Mesenchymal stem cell (in vitro differentiated cells and primary cell): ENCODE data around the gene SOCS3.
A peak's percentile ranks its signal among the peaks of the same experiment; 100 is the strongest.

ENCODE experiments used
- DNase-seq: peaks from one replicate; pipeline ENCODE4 v3.0.0-alpha.2; 2013
- H2AFZ ChIP-seq: one replicate; pipeline ENCODE4 v1.6.1; 2013; ENCODE audit warnings: low read depth, mild to moderate bottlenecking, control low read depth, inconsistent platforms, low read length, moderate library complexity
- H2AK5ac ChIP-seq: 2 replicates; pipeline ENCODE4 v1.6.1; 2013; ENCODE audit warnings: low read length, moderate library complexity, mild to moderate bottlenecking, inconsistent platforms; ENCODE audit not compliant: severe bottlenecking
- H2BK120ac ChIP-seq: one replicate; pipeline ENCODE4 v1.6.1; 2013; ENCODE audit warnings: low read depth, mild to moderate bottlenecking, inconsistent platforms, low read length, moderate library complexity
- H2BK12ac ChIP-seq, 2 experiments: one replicate each; pipeline ENCODE4 v1.6.1; 2013; ENCODE audit warnings: inconsistent platforms in 2 of 2, low read length in 2 of 2, mild to moderate bottlenecking in 2 of 2, moderate library complexity in 2 of 2, control low read depth in 1 of 2
- H2BK15ac ChIP-seq: one replicate; pipeline ENCODE4 v1.6.1; 2013; ENCODE audit warnings: mild to moderate bottlenecking, low read depth, inconsistent platforms; ENCODE audit not compliant: poor library complexity, severe bottlenecking
- H2BK5ac ChIP-seq: 2 replicates; pipeline ENCODE4 v1.6.1; 2013; ENCODE audit warnings: low read depth, mild to moderate bottlenecking, low read length, control low read depth, inconsistent platforms; ENCODE audit not compliant: poor library complexity, severe bottlenecking
- H3K14ac ChIP-seq, 2 experiments: one replicate each; pipeline ENCODE4 v1.6.1; 2013; ENCODE audit warnings: inconsistent platforms in 2 of 2, low read length in 2 of 2, control low read depth in 1 of 2, mild to moderate bottlenecking in 1 of 2, moderate library complexity in 1 of 2
- H3K18ac ChIP-seq, 2 experiments: one replicate each; pipeline ENCODE4 v1.6.1; 2013; ENCODE audit warnings: inconsistent platforms in 2 of 2, low read length in 2 of 2, control low read depth in 1 of 2, low read depth in 1 of 2, mild to moderate bottlenecking in 1 of 2
- H3K23ac ChIP-seq, 2 experiments: one replicate each; pipeline ENCODE4 v1.6.1; 2013; ENCODE audit warnings: inconsistent platforms in 2 of 2, low read length in 2 of 2, mild to moderate bottlenecking in 2 of 2, moderate library complexity in 2 of 2, control low read depth in 1 of 2
- H3K27ac ChIP-seq: 2 replicates; pipeline ENCODE4 v1.5.1; 2013; ENCODE audit warnings: mild to moderate bottlenecking, moderate library complexity, low read length, control low read depth, inconsistent platforms; ENCODE audit not compliant: poor library complexity, severe bottlenecking
- H3K27me3 ChIP-seq, 2 experiments: 2 replicates each; pipeline versions ENCODE4 v1.6.1 to v1.7.0; 2013; ENCODE audit warnings: low read length in 2 of 2, mild to moderate bottlenecking in 2 of 2, moderate library complexity in 2 of 2, control low read depth in 1 of 2, inconsistent platforms in 1 of 2; ENCODE audit not compliant: control insufficient read depth in 1 of 2, insufficient read depth in 1 of 2
- H3K36me3 ChIP-seq, 2 experiments: 2 replicates each; pipeline versions ENCODE4 v1.6.1 to v1.7.0; 2013; ENCODE audit warnings: low read length in 2 of 2, control low read depth in 1 of 2, inconsistent platforms in 1 of 2, low read depth in 1 of 2, mild to moderate bottlenecking in 1 of 2; ENCODE audit not compliant: insufficient read depth in 2 of 2, control insufficient read depth in 1 of 2
- H3K4ac ChIP-seq, 2 experiments: one replicate each; pipeline ENCODE4 v1.6.1; 2013; ENCODE audit warnings: inconsistent platforms in 2 of 2, low read length in 2 of 2, mild to moderate bottlenecking in 2 of 2, moderate library complexity in 2 of 2, control low read depth in 1 of 2, low read depth in 1 of 2
- H3K4me1 ChIP-seq: 2 replicates; pipeline ENCODE4 v1.6.1; 2013; ENCODE audit warnings: low read depth, low read length, control low read depth; ENCODE audit not compliant: control insufficient read depth, insufficient read depth
- H3K4me2 ChIP-seq: 2 replicates; pipeline ENCODE4 v1.6.1; 2013; ENCODE audit warnings: low read length, mild to moderate bottlenecking, inconsistent platforms; ENCODE audit not compliant: poor library complexity, severe bottlenecking
- H3K4me3 ChIP-seq, 2 experiments: 2 replicates each; pipeline versions ENCODE4 v1.5.1 to v1.7.0; 2013; ENCODE audit warnings: low read length in 2 of 2, mild to moderate bottlenecking in 2 of 2, control low read depth in 1 of 2, low read depth in 1 of 2; ENCODE audit not compliant: insufficient read depth in 1 of 2
- H3K79me1 ChIP-seq: replicated peaks from 2 replicates; pipeline ENCODE4 v1.6.1; 2013; ENCODE audit warnings: mild to moderate bottlenecking, control low read depth, low read length, inconsistent platforms; ENCODE audit not compliant: poor library complexity, severe bottlenecking
- H3K9ac ChIP-seq: 2 replicates; pipeline ENCODE4 v1.7.0; 2013; ENCODE audit warnings: mild to moderate bottlenecking, low read length, moderate library complexity
- H3K9me3 ChIP-seq: 2 replicates; pipeline ENCODE4 v1.7.0; 2013; ENCODE audit warnings: mild to moderate bottlenecking, low read length; ENCODE audit not compliant: control insufficient read depth
- H4K8ac ChIP-seq: one replicate; pipeline ENCODE4 v1.6.1; 2013; ENCODE audit warnings: inconsistent platforms, mild to moderate bottlenecking, low read length, moderate library complexity
- H4K91ac ChIP-seq: one replicate; pipeline ENCODE4 v1.6.1; 2013; ENCODE audit warnings: mild to moderate bottlenecking, low read length, inconsistent platforms
- WGBS: methylation state at CpG from one replicate; pipeline ENCODE4 v1.1.7; 2013; ENCODE audit warnings: mixed read lengths; 5-methylcytosine and 5-hydroxymethylcytosine counted together

SOCS3 gene

DNA sequence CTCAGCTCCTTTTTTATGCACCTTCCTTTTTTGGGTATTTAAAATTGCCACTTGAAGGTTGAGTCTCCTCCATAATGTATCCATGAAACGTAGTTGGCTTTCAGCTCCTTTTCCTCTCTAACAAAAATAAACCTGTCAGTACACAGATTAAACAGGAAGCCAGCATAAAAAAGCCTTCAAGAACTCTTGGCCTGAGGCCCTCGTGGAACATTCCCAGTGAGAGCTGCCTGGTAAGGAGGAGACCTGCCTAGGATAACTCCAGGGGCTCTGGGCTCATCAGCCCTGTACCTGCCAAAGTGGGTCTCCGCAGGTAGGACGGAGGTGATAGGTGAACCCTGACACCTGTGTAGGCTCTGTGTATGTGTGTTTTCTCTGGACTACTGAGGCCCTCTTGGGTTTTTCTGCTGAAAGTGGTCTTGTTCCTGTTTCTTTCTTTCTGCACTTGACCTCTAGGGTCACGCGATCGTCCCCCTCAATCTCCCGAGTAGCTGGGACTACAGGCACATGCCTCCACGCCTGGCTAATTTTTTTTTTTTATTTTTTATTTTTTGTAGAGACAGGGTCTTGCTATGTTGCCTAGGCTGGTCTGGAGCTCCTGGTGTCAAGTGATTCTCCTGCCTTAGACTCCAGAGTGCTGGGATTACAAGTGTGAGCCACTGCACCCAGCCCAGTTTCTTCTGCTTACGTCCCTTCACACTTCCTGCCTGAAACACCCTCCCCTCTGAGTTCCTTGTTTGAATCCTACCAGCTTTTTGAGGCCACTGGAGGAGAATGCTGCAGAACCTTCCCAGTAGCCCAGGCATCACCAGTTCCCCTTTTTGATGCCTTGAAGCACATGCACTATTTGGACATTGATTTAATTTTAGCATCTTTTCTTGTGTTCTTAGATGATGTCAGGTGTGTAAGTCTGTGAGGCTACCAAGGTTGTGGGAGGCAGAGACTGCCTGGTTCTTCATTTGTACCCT lies 28.4 kb upstream of the SOCS3 start:
- H3K18ac ChIP-seq: peak overlapping the region; percentile 87 to 91
- peak overlapping the region; percentile 90 to 95 for H2BK12ac ChIP-seq
- 53% methylated on average over 10 of the region's 10 CpGs for WGBS

DNA sequence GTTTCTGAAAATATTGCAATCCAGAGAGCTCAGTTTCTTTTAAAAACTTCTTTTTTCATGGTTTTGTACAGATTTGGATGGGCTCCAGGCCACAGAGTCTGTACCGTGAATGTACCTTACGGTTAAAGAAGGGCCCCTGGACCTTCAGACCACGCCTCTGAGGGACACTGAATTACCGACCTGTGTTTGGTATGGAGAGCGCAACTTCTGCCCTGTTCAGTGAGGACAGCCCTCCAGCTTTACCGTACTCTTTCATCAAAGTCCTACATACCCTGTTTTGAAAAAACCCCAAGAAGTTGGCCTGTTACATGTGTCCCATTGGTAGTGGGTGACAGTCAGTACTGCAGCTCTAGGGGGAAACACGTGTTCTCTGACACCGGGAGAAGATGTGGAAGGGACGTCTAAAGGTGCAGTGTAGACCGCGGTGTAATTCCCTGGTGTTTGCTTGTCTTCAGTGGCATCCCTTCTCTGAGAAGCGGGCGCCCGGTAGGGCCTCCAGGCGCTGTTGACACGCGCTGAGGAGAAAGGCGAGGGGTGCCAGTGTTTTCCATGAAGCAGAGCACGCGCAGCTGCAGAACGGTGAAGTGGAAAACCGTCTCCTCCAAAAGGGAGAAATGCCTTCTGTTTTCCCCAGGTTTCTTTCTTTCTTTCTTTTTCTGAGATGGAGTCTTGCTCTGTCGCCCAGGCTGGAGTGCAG lies 24.8 kb upstream of the SOCS3 start:
- Histone ChIP-seq H2BK15ac (peak overlapping the region; percentile 86), H3K79me1 (no peaks in the 10 kb centered on the region), H2AK5ac (peak overlapping the region; percentile 96), H2BK5ac (peak overlapping the region; percentile 59), H2BK120ac (peak overlapping the region; percentile 77), H2AFZ (no peak overlapping the region), H3K4me2 (no peak overlapping the region), H3K4ac (peak overlapping the region; percentile 87 to 89), H3K9ac (peak overlapping the region; percentile 75), H3K14ac (peak overlapping the region in 1 of 2 experiments; percentile 74), H2BK12ac (peak overlapping the region; percentile 71 to 95), H3K27ac (peak overlapping the region; percentile 90), H4K91ac (peak overlapping the region; percentile 55), H3K4me1 (peaks cover 46% of the 10 kb centered on the region), H3K9me3 (no peaks in the 10 kb centered on the region), H4K8ac (peak overlapping the region; percentile 82), H3K36me3 (peaks cover 11 to 18% of the 10 kb centered on the region in 2 experiments), H3K27me3 (no peaks in the 10 kb centered on the region), H3K4me3 (peak overlapping the region in 1 of 2 experiments; percentile 38), H3K23ac (peak overlapping the region; percentile 30 to 48), H3K18ac (peak overlapping the region; percentile 90 to 94)
- 88% methylated on average over 22 of the region's 23 CpGs for WGBS
- DNase-seq: no peak

More for the DNA sequence above, 28.4 kb upstream of the SOCS3 start:
- Histone ChIP-seq H4K8ac (peak overlapping the region; percentile 72), H3K9ac (peak overlapping the region; percentile 14), H3K79me1 (no peaks in the 10 kb centered on the region), H2BK120ac (peak overlapping the region; percentile 74), H3K4me1 (peaks cover 54% of the 10 kb centered on the region), H3K4ac (peak overlapping the region in 1 of 2 experiments; percentile 79), H2AK5ac (peak overlapping the region; percentile 99), H3K9me3 (no peaks in the 10 kb centered on the region), H3K4me3 (no peak overlapping the region), H3K14ac (peak overlapping the region in 1 of 2 experiments; percentile 78), H3K23ac (peak overlapping the region; percentile 43 to 89), H2AFZ (no peak overlapping the region), H3K27me3 (no peaks in the 10 kb centered on the region), H2BK5ac (no peak overlapping the region), H3K27ac (peak overlapping the region; percentile 28), H2BK15ac (no peak overlapping the region), H3K4me2 (no peak overlapping the region), H3K36me3 (peaks cover 6 to 15% of the 10 kb centered on the region in 2 experiments), H4K91ac (no peak overlapping the region)
- DNase-seq: peak; percentile 74

DNA sequence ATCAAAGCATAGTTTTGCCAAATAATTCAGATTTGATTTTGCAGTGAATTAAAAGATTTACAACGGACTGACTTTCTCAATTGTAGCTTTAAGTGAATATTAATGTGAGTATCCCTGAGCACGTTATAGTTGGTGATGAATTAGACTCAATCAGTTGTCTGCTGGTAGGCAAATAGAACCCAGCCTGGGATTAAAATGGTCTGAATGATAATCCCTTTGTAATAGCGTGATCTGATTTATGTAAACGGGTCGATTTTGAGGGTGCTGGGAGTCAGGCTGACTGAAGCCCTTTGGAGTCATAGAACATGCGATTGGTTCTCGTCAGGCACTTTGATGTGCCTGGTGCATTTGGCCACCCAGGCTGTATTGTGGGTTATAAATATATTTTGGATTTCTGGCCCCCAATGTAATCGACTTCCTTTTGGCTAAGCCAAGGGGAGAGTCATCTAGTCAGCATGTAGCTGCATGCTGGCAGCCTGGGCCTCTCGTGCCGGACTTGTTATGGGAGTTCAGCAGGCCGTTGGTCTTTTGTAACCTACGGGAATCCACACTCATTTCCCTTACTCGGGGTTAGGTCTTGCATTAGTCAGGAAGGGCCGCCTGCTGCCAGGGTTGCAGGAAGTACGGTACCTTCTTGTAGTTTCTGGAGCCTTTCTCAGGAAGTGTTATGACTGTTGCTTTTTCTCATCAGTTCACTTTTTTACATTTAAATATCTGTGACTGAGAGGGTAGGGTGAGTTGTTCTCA lies 24.0 kb upstream of the SOCS3 start:
- H2BK12ac ChIP-seq: peak overlapping the region; percentile 6 to 40
- 36% methylated on average over 13 of the region's 15 CpGs for WGBS
- peak overlapping the region in 1 of 2 experiments; percentile 38 for H3K4me3 ChIP-seq
- peak overlapping the region; percentile 68 to 77 for H3K18ac ChIP-seq
- no peak overlapping the region for H2BK120ac ChIP-seq
- peak overlapping the region in 1 of 2 experiments; percentile 85 for H3K4ac ChIP-seq
- H3K4me1 ChIP-seq: peaks cover 45% of the 10 kb centered on the region
- peaks cover 11 to 18% of the 10 kb centered on the region in 2 experiments for H3K36me3 ChIP-seq
- peak overlapping the region; percentile 22 for H2BK5ac ChIP-seq
- H3K14ac ChIP-seq: peak overlapping the region in 1 of 2 experiments; percentile 59
- no peaks in the 10 kb centered on the region for H3K27me3 ChIP-seq
- H4K8ac ChIP-seq: peak overlapping the region; percentile 27
- H3K4me2 ChIP-seq: no peak overlapping the region
- peak overlapping the region; percentile 75 for H3K9ac ChIP-seq
- H3K79me1 ChIP-seq: no peaks in the 10 kb centered on the region
- no peak overlapping the region for H2BK15ac ChIP-seq
- H3K23ac ChIP-seq: no peak overlapping the region
- H2AFZ ChIP-seq: no peak overlapping the region
- H2AK5ac ChIP-seq: peak overlapping the region; percentile 68
- H3K9me3 ChIP-seq: no peaks in the 10 kb centered on the region
- peak; percentile 99 for DNase-seq
- H3K27ac ChIP-seq: peak overlapping the region; percentile 90
- H4K91ac ChIP-seq: no peak overlapping the region
